Amygdala (tissue), 56 donors: ENCODE data around the gene LCE2D.

Source experiments
- DNase-seq, 56 donors: peaks; one replicate each; lab custom pipeline; 2025; lab: John Stamatoyannopoulos, UW

LCE2D gene

GRCh38 chr1:152697701-152698600, 34.8 kb downstream of the LCE2D start, which contains the start of gene LCE2A:
Gene LCE2A, plus strand, starts transcription at chr1:152698345. Its CDS starts 557 bp downstream, at chr1:152698902.
- no peak for DNase-seq

- DNase-seq = no peak
Observed at GRCh38 chr1:152699746-152700145, 36.6 kb downstream of the LCE2D start.

- DNase-seq = no peak
Observed at GRCh38 chr1:152707860-152708259, 44.7 kb downstream of the LCE2D start, which contains the start of gene LCE4A. Gene LCE4A, plus strand, starts transcription at chr1:152708160. Its CDS starts 916 bp downstream, at chr1:152709076.
